PC-3 (cell line): ENCODE results near the gene GRIP2. TPM values are rescaled to one million over a fixed set of nuclear protein-coding genes. Genes with fewer than 3 reads are reported as not detected.

Experiments used
- ATAC-seq: fragments of 200-7000 bp; cut with Tn5 transposase; 2 replicates; pipeline ENCODE4 v1.9.1; 2020; ENCODE audit warnings: mild to moderate bottlenecking, moderate library complexity
- BruUV-seq: library from RNA; stranded (reverse); fragments of 400-500 nt; replicated peaks from 2 replicates; lab custom pipeline; 2021; lab: Mats Ljungman, UMichigan
- CTCF ChIA-PET: fragments of 300-600 bp; sonication (Branson Sonifier 250); formaldehyde crosslinking; loops from one replicate; lab custom pipeline; 2022; ENCODE audit warnings: antibody characterized with exemption; lab: Charles Lee
- POLR2A ChIA-PET: fragments of 300-600 bp; sonication (Branson Sonifier 250); formaldehyde crosslinking; loops from one replicate; lab custom pipeline; 2022; ENCODE audit warnings: antibody characterized with exemption; ENCODE audit not compliant: unreplicated experiment; lab: Charles Lee
- DNase-seq: peaks from one replicate; pipeline ENCODE4 v3.0.0-alpha.2; 2015
- H2AFZ ChIP-seq: fragments of 300-600 bp; sonication (generic); 2 replicates; pipeline ENCODE4 v1.6.0; 2016; ENCODE audit warnings: antibody characterized with exemption, low read length
- H3F3A ChIP-seq: fragments of 300-600 bp; sonication (generic); one replicate; pipeline ENCODE4 v1.6.0; 2017; ENCODE audit warnings: antibody characterized with exemption, low read length, control low read depth, mild to moderate bottlenecking; ENCODE audit not compliant: unreplicated experiment
- H3K27ac ChIP-seq: fragments of 300-600 bp; sonication (generic); 2 replicates; pipeline ENCODE4 v1.5.1; 2016; ENCODE audit warnings: mild to moderate bottlenecking, low read length
- H3K27me3 ChIP-seq: fragments of 300-600 bp; sonication (generic); 2 replicates; pipeline ENCODE4 v1.6.1; 2016; ENCODE audit warnings: low read length, mixed read lengths
- H3K36me3 ChIP-seq: fragments of 300-600 bp; sonication (generic); 2 replicates; pipeline ENCODE4 v1.6.1; 2016; ENCODE audit warnings: low read depth, mixed run types, low read length, mixed read lengths
- H3K4me1 ChIP-seq: fragments of 300-600 bp; sonication (generic); 2 replicates; pipeline ENCODE4 v1.5.1; 2016; ENCODE audit warnings: low read length; ENCODE audit not compliant: insufficient read depth
- H3K4me2 ChIP-seq: fragments of 300-600 bp; sonication (generic); 2 replicates; pipeline ENCODE4 v1.6.0; 2016; ENCODE audit warnings: low read length
- H3K4me3 ChIP-seq: fragments of 300-600 bp; sonication (generic); 2 replicates; pipeline ENCODE4 v1.5.1; 2016; ENCODE audit warnings: mild to moderate bottlenecking, low read length, mixed read lengths
- H3K79me2 ChIP-seq: fragments of 300-600 bp; sonication (generic); 2 replicates; pipeline ENCODE4 v1.6.1; 2017; ENCODE audit warnings: low read length, mixed read lengths
- H3K9ac ChIP-seq: fragments of 300-600 bp; sonication (generic); 2 replicates; pipeline ENCODE4 v1.6.0; 2016; ENCODE audit warnings: mild to moderate bottlenecking, low read length
- H3K9me2 ChIP-seq: fragments of 300-600 bp; sonication (generic); replicated peaks from 2 replicates; pipeline ENCODE4 v1.6.1; 2016; ENCODE audit warnings: mixed run types, low read length, mixed read lengths
- H3K9me3 ChIP-seq: fragments of 300-600 bp; sonication (generic); 2 replicates; pipeline ENCODE4 v1.6.1; 2016; ENCODE audit warnings: low read length, mixed read lengths
- H4K20me1 ChIP-seq: fragments of 300-600 bp; sonication (generic); 2 replicates; pipeline ENCODE4 v1.6.1; 2016; ENCODE audit warnings: low read length, mixed read lengths
- EZH2 ChIP-seq: fragments of 300-600 bp; sonication (generic); IDR thresholded peaks from one replicate; pipeline ENCODE4 v1.6.1; 2017; ENCODE audit warnings: antibody characterized with exemption, mild to moderate bottlenecking, low read length; ENCODE audit not compliant: unreplicated experiment
- EZH2phosphoT487 ChIP-seq: fragments of 300-600 bp; sonication (generic); IDR thresholded peaks from 2 replicates; pipeline ENCODE4 v1.6.1; 2018; ENCODE audit warnings: mild to moderate bottlenecking, antibody characterized with exemption, low read length, borderline replicate concordance
- intact Hi-C: fragments of 100-400 bp; cut with micrococcal nuclease; formaldehyde crosslinking; loops from 2 replicates; pipeline ENCODE4 v1.9.0; 2023
- total RNA-seq: library from RNA; depleted of rRNA; stranded (reverse); fragments of >200 nt; gene quantifications from 2 replicates; pipeline ENCODE4 v1.2.3, GENCODE V29; 2014
- TF ChIP-seq, protein P1 (sequence below): fragments of 300-600 bp; sonication (generic); conservative IDR thresholded peaks from 2 replicates; pipeline ENCODE4 v1.5.1; 2017; ENCODE audit warnings: antibody characterized with exemption, low read depth, mild to moderate bottlenecking, low read length

Gene GRIP2
- total RNA-seq, 1 experiment from 2014 or later, result 0.36 TPM

GRCh38 chr3:14448756-14449727 lies 91.1 kb downstream of the GRIP2 start:
- no peak overlapping the region for H2AFZ ChIP-seq
- no peaks in the 10 kb centered on the region for H3K79me2 ChIP-seq
- H3K27me3 ChIP-seq, result no peaks in the 10 kb centered on the region
- BruUV-seq, result no TSS peak
- TF ChIP-seq, protein P1, sequence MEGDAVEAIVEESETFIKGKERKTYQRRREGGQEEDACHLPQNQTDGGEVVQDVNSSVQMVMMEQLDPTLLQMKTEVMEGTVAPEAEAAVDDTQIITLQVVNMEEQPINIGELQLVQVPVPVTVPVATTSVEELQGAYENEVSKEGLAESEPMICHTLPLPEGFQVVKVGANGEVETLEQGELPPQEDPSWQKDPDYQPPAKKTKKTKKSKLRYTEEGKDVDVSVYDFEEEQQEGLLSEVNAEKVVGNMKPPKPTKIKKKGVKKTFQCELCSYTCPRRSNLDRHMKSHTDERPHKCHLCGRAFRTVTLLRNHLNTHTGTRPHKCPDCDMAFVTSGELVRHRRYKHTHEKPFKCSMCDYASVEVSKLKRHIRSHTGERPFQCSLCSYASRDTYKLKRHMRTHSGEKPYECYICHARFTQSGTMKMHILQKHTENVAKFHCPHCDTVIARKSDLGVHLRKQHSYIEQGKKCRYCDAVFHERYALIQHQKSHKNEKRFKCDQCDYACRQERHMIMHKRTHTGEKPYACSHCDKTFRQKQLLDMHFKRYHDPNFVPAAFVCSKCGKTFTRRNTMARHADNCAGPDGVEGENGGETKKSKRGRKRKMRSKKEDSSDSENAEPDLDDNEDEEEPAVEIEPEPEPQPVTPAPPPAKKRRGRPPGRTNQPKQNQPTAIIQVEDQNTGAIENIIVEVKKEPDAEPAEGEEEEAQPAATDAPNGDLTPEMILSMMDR, result no peak
- TF ChIP-seq EZH2 (no peak), EZH2phosphoT487 (no peak)
- DNase-seq, result no peak
- ChIA-PET CTCF (no interaction called here), POLR2A (no interaction called here)
- H4K20me1 ChIP-seq, result no peaks in the 10 kb centered on the region
- H3K9ac ChIP-seq, result no peak overlapping the region
- H3K4me3 ChIP-seq, result no peak overlapping the region
- H3K36me3 ChIP-seq, result peaks cover 36% of the 10 kb centered on the region
- no peak for ATAC-seq
- peaks cover 6% of the 10 kb centered on the region for H3F3A ChIP-seq
- peaks cover 24% of the 10 kb centered on the region for H3K4me1 ChIP-seq
- no peaks in the 10 kb centered on the region for H3K9me2 ChIP-seq
- H3K9me3 ChIP-seq, result no peaks in the 10 kb centered on the region
- intact Hi-C loops, result no loop called here
- H3K4me2 ChIP-seq, result no peak overlapping the region
- no peak overlapping the region for H3K27ac ChIP-seq

- TF ChIP-seq EZH2 (no peak), EZH2phosphoT487 (no peak)
- TF ChIP-seq, protein P1, result no peak
- H3K9me3 ChIP-seq, result no peaks in the 10 kb centered on the region
- CTCF ChIA-PET, result no interaction called here
- no peak overlapping the region for H3K27ac ChIP-seq
- no peak for ATAC-seq
- H3K27me3 ChIP-seq, result no peaks in the 10 kb centered on the region
- peaks cover 14% of the 10 kb centered on the region for H3K4me1 ChIP-seq
- no peaks in the 10 kb centered on the region for H4K20me1 ChIP-seq
- H3K79me2 ChIP-seq, result no peaks in the 10 kb centered on the region
- H3K9me2 ChIP-seq, result no peaks in the 10 kb centered on the region
- intact Hi-C loops, result no loop called here
- POLR2A ChIA-PET, result no interaction called here
- BruUV-seq, result no TSS peak
- DNase-seq, result no peak
- H3K9ac ChIP-seq, result no peak overlapping the region
- no peak overlapping the region for H3K4me3 ChIP-seq
- H3K4me2 ChIP-seq, result no peak overlapping the region
- H2AFZ ChIP-seq, result no peak overlapping the region
- peaks cover 1% of the 10 kb centered on the region for H3F3A ChIP-seq
- peaks cover 36% of the 10 kb centered on the region for H3K36me3 ChIP-seq
These were observed 92.1 kb downstream of the GRIP2 start for GRCh38 chr3:14448063-14448462.

DNA sequence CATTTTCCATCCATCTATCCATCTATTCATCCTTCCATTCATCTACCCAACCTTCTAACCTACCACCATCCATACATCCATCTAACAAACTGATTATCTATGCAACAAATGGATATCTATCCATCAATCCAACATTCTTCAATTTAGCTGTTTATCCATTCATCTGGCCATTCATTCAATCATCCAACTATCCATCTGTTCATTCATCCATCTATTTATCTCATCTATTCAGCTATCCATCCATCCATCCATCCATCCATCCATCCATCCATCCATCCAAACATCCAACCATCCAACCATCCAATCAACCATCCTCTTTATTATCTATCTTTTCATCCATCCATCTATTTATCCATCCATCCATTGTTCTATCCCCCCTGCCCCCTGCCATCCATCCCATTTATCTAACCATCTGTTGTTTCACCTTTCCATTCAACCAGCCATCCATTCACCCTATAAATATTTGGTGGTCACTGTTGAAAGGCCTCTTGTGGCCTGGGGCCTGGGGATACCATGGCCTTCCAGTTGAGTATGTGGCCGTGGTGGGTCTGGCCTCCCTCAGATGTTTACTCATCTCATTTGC lies 93.1 kb downstream of the GRIP2 start:
- BruUV-seq, result no TSS peak
- peaks cover 10% of the 10 kb centered on the region; the same call in 1 of the 2 replicates for H3K79me2 ChIP-seq
- intact Hi-C loops, result no loop called here
- no peak for ATAC-seq
- peaks cover 8% of the 10 kb centered on the region for H3K4me1 ChIP-seq
- ChIA-PET POLR2A (no interaction called here), CTCF (no interaction called here)
- no peaks in the 10 kb centered on the region for H3K9me2 ChIP-seq
- H4K20me1 ChIP-seq, result 0 out of 2 replicates have a peak, but pooled peaks cover 5% of the 10 kb centered on the region
- H3K27ac ChIP-seq, result no peak overlapping the region
- no peak overlapping the region for H2AFZ ChIP-seq
- peaks cover 36% of the 10 kb centered on the region for H3K36me3 ChIP-seq
- H3K9me3 ChIP-seq, result no peaks in the 10 kb centered on the region
- TF ChIP-seq EZH2phosphoT487 (no peak), EZH2 (no peak)
- TF ChIP-seq, protein P1, result no peak
- no peak overlapping the region for H3K9ac ChIP-seq
- no peak for DNase-seq
- H3K27me3 ChIP-seq, result no peaks in the 10 kb centered on the region
- no peaks in the 10 kb centered on the region for H3F3A ChIP-seq
- no peak overlapping the region for H3K4me3 ChIP-seq
- H3K4me2 ChIP-seq, result no peak overlapping the region
